Hepatocyte (in vitro differentiated cells): ENCODE measurements around the gene TENM4. TPM values are rescaled to one million over a fixed set of nuclear protein-coding genes. Genes with fewer than 3 reads are reported as not detected.
A peak's percentile ranks its signal among the peaks of the same experiment; 100 is the strongest.

Experiments used
- DNase-seq: peaks from one replicate; pipeline ENCODE4 v3.0.0-alpha.2; 2016; ENCODE audit warnings: low spot score
- H2AFZ ChIP-seq: fragments of 200-600 bp; sonication (generic); 2 replicates; pipeline ENCODE4 v1.6.0; 2016; ENCODE audit warnings: antibody characterized with exemption, mild to moderate bottlenecking
- H3K27ac ChIP-seq: fragments of 200-600 bp; sonication (generic); 2 replicates; pipeline ENCODE4 v1.5.1; 2016; ENCODE audit warnings: mild to moderate bottlenecking
- H3K27me3 ChIP-seq: fragments of 200-600 bp; sonication (generic); 2 replicates; pipeline ENCODE4 v1.6.1; 2016
- H3K36me3 ChIP-seq: fragments of 200-600 bp; sonication (generic); replicated peaks from 2 replicates; pipeline ENCODE4 v1.5.1; 2016; ENCODE audit warnings: low read depth; ENCODE audit not compliant: insufficient read depth
- H3K4me1 ChIP-seq: fragments of 200-600 bp; sonication (generic); 2 replicates; pipeline ENCODE4 v1.5.1; 2016; ENCODE audit warnings: mild to moderate bottlenecking, moderate library complexity; ENCODE audit not compliant: insufficient read depth
- H3K4me2 ChIP-seq: fragments of 200-600 bp; sonication (generic); 2 replicates; pipeline ENCODE4 v1.6.0; 2016
- H3K4me3 ChIP-seq: fragments of 200-600 bp; sonication (generic); 2 replicates; pipeline ENCODE4 v1.5.1; 2016; ENCODE audit warnings: mild to moderate bottlenecking
- H3K79me2 ChIP-seq: fragments of 200-600 bp; sonication (generic); 2 replicates; pipeline ENCODE4 v1.6.0; 2017; ENCODE audit warnings: mild to moderate bottlenecking
- H3K9me2 ChIP-seq: fragments of 200-600 bp; sonication (generic); replicated peaks from 2 replicates; pipeline ENCODE4 v1.6.0; 2017; ENCODE audit warnings: mild to moderate bottlenecking; ENCODE audit not compliant: insufficient read depth
- H3K9me3 ChIP-seq: fragments of 200-600 bp; sonication (generic); 2 replicates; pipeline ENCODE4 v1.5.1; 2016; ENCODE audit warnings: low read depth, mild to moderate bottlenecking
- H4K20me1 ChIP-seq: fragments of 200-600 bp; sonication (generic); 2 replicates; pipeline ENCODE4 v1.6.0; 2016; ENCODE audit warnings: mild to moderate bottlenecking; ENCODE audit not compliant: insufficient read depth, poor library complexity, severe bottlenecking
- EZH2 ChIP-seq: fragments of 200-600 bp; sonication (generic); IDR thresholded peaks from 2 replicates; pipeline ENCODE4 v1.6.1; 2016; ENCODE audit warnings: antibody characterized with exemption, mild to moderate bottlenecking, borderline replicate concordance
- EZH2phosphoT487 ChIP-seq: fragments of 200-600 bp; sonication (generic); IDR thresholded peaks from one replicate; pipeline ENCODE4 v1.6.1; 2018; ENCODE audit warnings: antibody characterized with exemption, mild to moderate bottlenecking, low read depth, moderate library complexity; ENCODE audit not compliant: unreplicated experiment, severe bottlenecking
- WGBS: methylation state at CpG from one replicate; pipeline ENCODE4 v1.1.6; 2016; ENCODE audit warnings: low lambda C conversion rate; ENCODE audit errors: missing lambda C conversion rate; 5-methylcytosine and 5-hydroxymethylcytosine counted together
- polyA plus RNA-seq: library from polyadenylated mRNA; unstranded; fragments of >200 nt; fragmentation: Nextera tagmentation; extraction: Ambion mirVana; gene quantifications from 2 replicates; pipeline ENCODE4 v1.2.1, GENCODE V29; 2016
- total RNA-seq: library from RNA; depleted of rRNA; stranded (reverse); fragments of >200 nt; gene quantifications from 2 replicates; pipeline ENCODE4 v1.2.3, GENCODE V29; 2014
- TF ChIP-seq, protein P1 (sequence below): fragments of 200-600 bp; sonication (generic); IDR thresholded peaks from 2 replicates; pipeline ENCODE4 v1.5.1; 2016; ENCODE audit warnings: antibody characterized with exemption, mild to moderate bottlenecking; ENCODE audit not compliant: poor library complexity

The TENM4 gene
- total and polyA plus RNA-seq, 2 experiments from 2014 or later = 18.4 to 18.7 TPM

- Histone ChIP-seq H3K27me3 (no peaks in the 10 kb centered on the region), H3K36me3 (no peaks in the 10 kb centered on the region), H4K20me1 (no peaks in the 10 kb centered on the region), H3K9me2 (no peaks in the 10 kb centered on the region), H3K4me1 (peaks cover 3% of the 10 kb centered on the region), H2AFZ (no peak overlapping the region), H3K4me3 (no peak overlapping the region), H3K27ac (no peak overlapping the region), H3K79me2 (no peaks in the 10 kb centered on the region), H3K9me3 (no peaks in the 10 kb centered on the region), H3K4me2 (no peak overlapping the region)
- no peak for DNase-seq
- no peak for TF ChIP-seq EZH2phosphoT487
- WGBS = 92% methylated on average over 6 of the region's 6 CpGs
Observed at GRCh38 chr11:78845496-78845895, 595.3 kb downstream of the TENM4 start.

DNA sequence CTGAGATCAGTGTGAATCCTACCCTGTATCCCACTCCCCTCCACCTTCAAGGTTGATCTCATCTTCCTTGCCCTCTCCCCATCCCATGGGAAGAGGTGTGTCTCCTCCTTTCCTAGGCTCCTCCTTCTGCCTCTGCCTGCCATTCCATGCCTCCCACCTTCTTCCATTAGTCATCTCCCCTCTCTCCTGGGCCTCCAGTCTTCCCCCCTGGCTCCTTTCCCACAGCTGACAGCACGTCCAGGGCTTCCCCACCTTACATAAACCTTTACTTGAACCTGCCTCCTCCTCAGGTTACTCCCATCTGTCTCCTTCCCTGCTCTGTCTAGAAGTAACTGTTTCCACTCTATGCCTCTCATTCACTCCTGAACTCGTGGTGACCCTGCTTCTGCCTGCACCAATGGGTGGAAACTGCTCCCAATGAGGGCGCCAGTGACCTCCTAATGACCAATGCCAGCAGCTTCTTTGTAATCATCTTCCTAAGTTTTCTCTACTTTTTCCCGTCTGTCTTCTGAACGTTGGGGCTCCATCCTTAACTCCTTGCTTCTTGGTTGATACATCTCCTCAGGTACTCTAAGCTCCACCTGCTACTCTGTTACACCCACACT is 599.3 kb downstream of the TENM4 start:
- Histone ChIP-seq H3K9me2 (no peaks in the 10 kb centered on the region), H3K9me3 (no peaks in the 10 kb centered on the region), H2AFZ (no peak overlapping the region), H3K79me2 (no peaks in the 10 kb centered on the region), H3K4me1 (peaks cover 10% of the 10 kb centered on the region), H3K27ac (peak overlapping the region; percentile 84), H4K20me1 (no peaks in the 10 kb centered on the region), H3K36me3 (no peaks in the 10 kb centered on the region), H3K4me2 (no peak overlapping the region), H3K27me3 (no peaks in the 10 kb centered on the region), H3K4me3 (no peak overlapping the region)
- 60% methylated on average over 5 of the region's 5 CpGs for WGBS
- peak; percentile 22 for DNase-seq
- TF ChIP-seq EZH2phosphoT487 = no peak
- TF ChIP-seq, protein P1, sequence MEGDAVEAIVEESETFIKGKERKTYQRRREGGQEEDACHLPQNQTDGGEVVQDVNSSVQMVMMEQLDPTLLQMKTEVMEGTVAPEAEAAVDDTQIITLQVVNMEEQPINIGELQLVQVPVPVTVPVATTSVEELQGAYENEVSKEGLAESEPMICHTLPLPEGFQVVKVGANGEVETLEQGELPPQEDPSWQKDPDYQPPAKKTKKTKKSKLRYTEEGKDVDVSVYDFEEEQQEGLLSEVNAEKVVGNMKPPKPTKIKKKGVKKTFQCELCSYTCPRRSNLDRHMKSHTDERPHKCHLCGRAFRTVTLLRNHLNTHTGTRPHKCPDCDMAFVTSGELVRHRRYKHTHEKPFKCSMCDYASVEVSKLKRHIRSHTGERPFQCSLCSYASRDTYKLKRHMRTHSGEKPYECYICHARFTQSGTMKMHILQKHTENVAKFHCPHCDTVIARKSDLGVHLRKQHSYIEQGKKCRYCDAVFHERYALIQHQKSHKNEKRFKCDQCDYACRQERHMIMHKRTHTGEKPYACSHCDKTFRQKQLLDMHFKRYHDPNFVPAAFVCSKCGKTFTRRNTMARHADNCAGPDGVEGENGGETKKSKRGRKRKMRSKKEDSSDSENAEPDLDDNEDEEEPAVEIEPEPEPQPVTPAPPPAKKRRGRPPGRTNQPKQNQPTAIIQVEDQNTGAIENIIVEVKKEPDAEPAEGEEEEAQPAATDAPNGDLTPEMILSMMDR = no peak

DNA sequence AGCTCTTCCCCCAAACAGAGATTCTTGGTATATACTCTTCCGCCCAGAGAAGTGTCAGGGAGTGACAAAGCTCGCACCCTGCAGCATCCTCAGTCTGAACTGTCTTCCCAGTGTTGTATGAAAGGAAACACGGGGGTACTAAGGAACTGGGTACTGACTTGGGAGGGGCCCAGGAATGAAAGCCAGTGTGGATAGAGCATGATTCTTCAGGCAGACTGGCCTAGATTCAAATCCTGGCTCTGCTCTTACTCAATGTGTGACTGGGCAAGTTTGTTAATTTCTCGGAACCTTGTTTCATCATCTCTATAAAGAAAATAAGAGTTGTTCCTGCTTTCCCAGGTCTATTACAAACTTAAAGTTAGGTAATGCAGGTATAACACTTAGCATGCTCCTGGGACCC is 600.2 kb downstream of the TENM4 start:
- WGBS = 70% methylated on average over 4 of the region's 4 CpGs
- H3K79me2 ChIP-seq = no peaks in the 10 kb centered on the region
- no peaks in the 10 kb centered on the region for H3K36me3 ChIP-seq
- no peaks in the 10 kb centered on the region for H4K20me1 ChIP-seq
- H2AFZ ChIP-seq = no peak overlapping the region
- H3K4me2 ChIP-seq = peak overlapping the region; percentile 53
- no peak overlapping the region for H3K4me3 ChIP-seq
- H3K4me1 ChIP-seq = peaks cover 10% of the 10 kb centered on the region
- TF ChIP-seq EZH2 (no peak), EZH2phosphoT487 (no peak)
- TF ChIP-seq, protein P1 = no peak
- H3K27me3 ChIP-seq = no peaks in the 10 kb centered on the region
- no peaks in the 10 kb centered on the region for H3K9me2 ChIP-seq
- H3K27ac ChIP-seq = peak overlapping the region; percentile 84
- H3K9me3 ChIP-seq = no peaks in the 10 kb centered on the region
- peak; percentile 22 for DNase-seq

GRCh38 chr11:78840200-78840599 is 600.6 kb downstream of the TENM4 start:
- 33% methylated on average over 3 of the region's 3 CpGs for WGBS
- Histone ChIP-seq H3K36me3 (no peaks in the 10 kb centered on the region), H3K4me2 (peak overlapping the region; percentile 53), H3K4me1 (peaks cover 10% of the 10 kb centered on the region), H3K27ac (peak overlapping the region; percentile 84), H4K20me1 (no peaks in the 10 kb centered on the region), H3K9me3 (no peaks in the 10 kb centered on the region), H2AFZ (no peak overlapping the region), H3K4me3 (no peak overlapping the region), H3K9me2 (no peaks in the 10 kb centered on the region), H3K27me3 (no peaks in the 10 kb centered on the region), H3K79me2 (no peaks in the 10 kb centered on the region)
- DNase-seq = peak; percentile 49
- TF ChIP-seq, protein P1 = no peak
- TF ChIP-seq EZH2phosphoT487 (no peak), EZH2 (no peak)
